Myocyte (in vitro differentiated cells): ENCODE results near the gene ADAP2. TPM values are rescaled to one million over a fixed set of nuclear protein-coding genes. Genes with fewer than 3 reads are reported as not detected.

Source experiments
- total RNA-seq: library from RNA; depleted of rRNA; stranded (reverse); fragments of >200 nt; gene quantifications from 2 replicates; pipeline ENCODE4 v1.2.3, GENCODE V29; 2014

The ADAP2 gene
- total RNA-seq, 1 donor from 2014 or later = 0.51 TPM

Other genes with a start within 250 kb of the ADAP2 start
- 6.3 and 15.0 TPM in 2 replicates for gene CRLF3, start 97.3 kb upstream of the ADAP2 start, total RNA-seq
- 0.52 and 0.67 TPM in 2 replicates for gene ATAD5, start 90.0 kb upstream of the ADAP2 start, total RNA-seq
- 7.9 and 10.8 TPM in 2 replicates for gene TEFM, start 15.7 kb upstream of the ADAP2 start, total RNA-seq
- gene RNF135, start 49.1 kb downstream of the ADAP2 start, total RNA-seq = 7.8 and 10.2 TPM in 2 replicates
- 31.8 and 42.9 TPM in 2 replicates for gene NF1, start 173.0 kb downstream of the ADAP2 start, total RNA-seq